RWPE1 (cell line): ENCODE results near the gene TCP11.

Experiments
- CTCF ChIA-PET: fragments of 350-600 bp; sonication (Branson Sonifier 250); formaldehyde crosslinking; extraction: SDS; loops from one replicate; lab custom pipeline; 2021; lab: Yijun Ruan, JAX
- POLR2A ChIA-PET: fragments of 400-600 bp; formaldehyde crosslinking; extraction: SDS; loops from one replicate; lab custom pipeline; 2020; ENCODE audit warnings: antibody characterized with exemption; ENCODE audit not compliant: low non-redundant PET; lab: Yijun Ruan, JAX
- DNase-seq: peaks from one replicate; pipeline ENCODE4 v3.0.0; 2012; ENCODE audit warnings: low spot score
- H3K27ac ChIP-seq: fragments of 450-650 bp; 2 replicates; pipeline ENCODE4 v1.5.1; 2017
- TF ChIP-seq, protein P1 (sequence below): fragments of 450-650 bp; conservative IDR thresholded peaks from 2 replicates; pipeline ENCODE4 v1.5.1; 2017; ENCODE audit warnings: low read depth, mild to moderate bottlenecking

TCP11 gene

GRCh38 chr6:35072051-35072697 lies 69.0 kb downstream of the TCP11 start:
- ChIA-PET POLR2A (no interaction called here), CTCF (no interaction called here)
- no peak overlapping the region for H3K27ac ChIP-seq
- no peak for DNase-seq
- TF ChIP-seq, protein P1, sequence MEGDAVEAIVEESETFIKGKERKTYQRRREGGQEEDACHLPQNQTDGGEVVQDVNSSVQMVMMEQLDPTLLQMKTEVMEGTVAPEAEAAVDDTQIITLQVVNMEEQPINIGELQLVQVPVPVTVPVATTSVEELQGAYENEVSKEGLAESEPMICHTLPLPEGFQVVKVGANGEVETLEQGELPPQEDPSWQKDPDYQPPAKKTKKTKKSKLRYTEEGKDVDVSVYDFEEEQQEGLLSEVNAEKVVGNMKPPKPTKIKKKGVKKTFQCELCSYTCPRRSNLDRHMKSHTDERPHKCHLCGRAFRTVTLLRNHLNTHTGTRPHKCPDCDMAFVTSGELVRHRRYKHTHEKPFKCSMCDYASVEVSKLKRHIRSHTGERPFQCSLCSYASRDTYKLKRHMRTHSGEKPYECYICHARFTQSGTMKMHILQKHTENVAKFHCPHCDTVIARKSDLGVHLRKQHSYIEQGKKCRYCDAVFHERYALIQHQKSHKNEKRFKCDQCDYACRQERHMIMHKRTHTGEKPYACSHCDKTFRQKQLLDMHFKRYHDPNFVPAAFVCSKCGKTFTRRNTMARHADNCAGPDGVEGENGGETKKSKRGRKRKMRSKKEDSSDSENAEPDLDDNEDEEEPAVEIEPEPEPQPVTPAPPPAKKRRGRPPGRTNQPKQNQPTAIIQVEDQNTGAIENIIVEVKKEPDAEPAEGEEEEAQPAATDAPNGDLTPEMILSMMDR = no peak

DNA sequence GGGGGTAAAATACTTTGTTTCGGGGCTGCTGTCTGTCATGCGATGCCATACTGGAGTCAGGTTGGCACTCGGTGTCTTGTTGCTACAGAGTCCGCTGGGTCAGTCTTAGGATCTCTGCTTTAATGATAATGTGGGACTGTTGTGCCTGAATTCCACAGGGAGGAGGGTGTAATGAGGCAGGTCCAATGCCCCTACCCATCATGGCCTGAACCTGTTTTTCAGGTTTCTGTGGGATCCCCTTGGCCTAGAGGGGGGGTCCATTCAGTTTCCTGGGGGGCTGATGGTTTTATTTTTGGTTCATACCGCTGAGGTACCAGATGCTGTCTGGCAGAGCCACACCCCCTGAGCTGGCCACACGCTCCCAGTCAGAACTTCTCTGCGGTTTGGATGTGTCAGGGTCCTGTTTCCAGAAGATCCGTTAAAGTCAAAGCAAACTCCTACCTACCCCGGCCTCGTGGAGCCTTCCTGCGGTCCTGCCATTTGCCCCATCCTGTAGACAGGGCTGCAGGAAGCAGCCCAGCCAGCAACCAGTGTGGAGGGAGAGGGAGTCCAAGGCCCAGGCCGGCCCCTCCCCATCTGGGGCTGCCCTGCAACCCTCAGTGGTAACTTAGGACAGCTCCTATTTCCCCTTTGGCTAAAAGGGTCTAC lies 69.7 kb downstream of the TCP11 start:
- ChIA-PET CTCF (interaction anchor here (0.5 kb wide), 1 partner anchor 21 kb away, joined by 4 read pairs; no protein-coding TSS in a partner anchor), POLR2A (no interaction called here)
- DNase-seq = no peak
- no peak overlapping the region for H3K27ac ChIP-seq
- TF ChIP-seq, protein P1 = no peak

GRCh38 chr6:35070111-35070510 lies 71.0 kb downstream of the TCP11 start:
- H3K27ac ChIP-seq = no peak overlapping the region
- ChIA-PET POLR2A (no interaction called here), CTCF (interaction anchor here (0.7 kb wide), 2 partner anchors 23 to 33 kb away, joined by 5 to 9 read pairs; no protein-coding TSS in a partner anchor)
- no peak for DNase-seq
- TF ChIP-seq, protein P1 = no peak

- CTCF ChIA-PET = no interaction called here
- TF ChIP-seq, protein P1 = no peak
These were observed 71.9 kb downstream of the TCP11 start for GRCh38 chr6:35069262-35069661.

DNA sequence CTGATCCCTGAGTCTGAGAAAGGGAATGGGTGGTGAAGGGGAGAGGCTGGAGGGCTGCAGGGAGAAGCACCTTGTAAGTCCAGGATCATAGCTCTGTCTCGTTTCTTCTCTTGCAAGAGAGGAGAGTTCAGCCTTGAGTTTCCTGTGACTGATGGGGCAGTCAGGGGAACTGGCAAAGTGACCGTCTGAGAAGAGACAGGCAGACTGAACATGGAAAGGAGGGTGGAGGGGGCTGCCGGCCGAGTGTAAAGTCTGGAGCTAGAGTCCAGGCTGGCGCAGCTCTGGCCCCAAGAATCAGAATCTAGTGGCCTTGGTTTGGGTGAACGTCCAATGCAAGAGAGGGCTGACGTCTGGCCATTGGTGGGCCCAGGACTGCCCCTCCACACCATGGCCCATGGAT lies 72.5 kb downstream of the TCP11 start:
- no peak for DNase-seq
- TF ChIP-seq, protein P1 = no peak
- 0 out of 2 replicates have a peak overlapping the region, but pooled peaks have one; percentile 4 for H3K27ac ChIP-seq
- POLR2A ChIA-PET = no interaction called here
- CTCF ChIA-PET = no interaction called here

More at GRCh38 chr6:35069262-35069661, 71.9 kb downstream of the TCP11 start:
- no peak overlapping the region for H3K27ac ChIP-seq
- DNase-seq = no peak
- POLR2A ChIA-PET = no interaction called here

GRCh38 chr6:35068206-35068605 lies 72.9 kb downstream of the TCP11 start:
- TF ChIP-seq, protein P1 = no peak
- H3K27ac ChIP-seq = 0 out of 2 replicates have a peak overlapping the region, but pooled peaks have one; percentile 4
- ChIA-PET POLR2A (no interaction called here), CTCF (interaction anchor here (0.7 kb wide), 1 partner anchor 56 kb away, joined by 3 read pairs; no protein-coding TSS in a partner anchor)
- no peak for DNase-seq
